ENCODE results near the gene SYT15.
"Not testable (repeated sequence)": the region's sequence is repeated elsewhere in the genome, so short reads cannot be mapped to it uniquely, and the experiment has no call there.

SYT15 gene

DNA sequence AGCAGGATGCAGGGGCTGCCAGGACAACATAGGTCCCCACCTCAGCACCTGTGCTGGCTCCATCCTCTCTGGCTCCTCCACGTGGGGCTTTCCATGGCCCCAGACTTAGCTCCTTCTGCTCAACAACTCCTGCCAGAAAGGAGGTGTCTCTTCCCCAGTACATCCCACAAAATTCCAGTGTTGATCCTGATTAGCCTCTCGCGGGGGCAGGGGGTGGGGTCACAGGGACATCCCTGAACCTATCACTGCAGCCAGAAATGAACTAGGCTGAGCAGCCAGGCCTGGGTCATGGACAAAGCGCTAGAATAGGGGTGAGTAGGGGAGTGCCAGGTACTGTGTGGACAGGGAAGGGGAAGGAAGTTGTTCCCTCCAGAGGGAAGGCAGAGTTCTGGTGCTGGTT, 5.0 kb upstream of the SYT15 start:
- H3K36me3 ChIP-seq (replicated peaks; ENCODE audit: low read depth, low read length); H4K20me1 ChIP-seq (ENCODE audit: insufficient read depth, low read length); H3K4me2 ChIP-seq (ENCODE audit: low read length); H3K27me3 ChIP-seq (ENCODE audit: low read depth, low read length); H3K9me3 ChIP-seq (ENCODE audit: insufficient read depth, low read length); H3K79me2 ChIP-seq (ENCODE audit: low read length); H3K9ac ChIP-seq (ENCODE audit: low read length); H2AFZ ChIP-seq (ENCODE audit: low read depth, low read length); H3K4me1 ChIP-seq (ENCODE audit: low read length); H3K27ac ChIP-seq (ENCODE audit: low read length); H3K4me3 ChIP-seq (ENCODE audit: low read length): not testable (repeated sequence)

DNA sequence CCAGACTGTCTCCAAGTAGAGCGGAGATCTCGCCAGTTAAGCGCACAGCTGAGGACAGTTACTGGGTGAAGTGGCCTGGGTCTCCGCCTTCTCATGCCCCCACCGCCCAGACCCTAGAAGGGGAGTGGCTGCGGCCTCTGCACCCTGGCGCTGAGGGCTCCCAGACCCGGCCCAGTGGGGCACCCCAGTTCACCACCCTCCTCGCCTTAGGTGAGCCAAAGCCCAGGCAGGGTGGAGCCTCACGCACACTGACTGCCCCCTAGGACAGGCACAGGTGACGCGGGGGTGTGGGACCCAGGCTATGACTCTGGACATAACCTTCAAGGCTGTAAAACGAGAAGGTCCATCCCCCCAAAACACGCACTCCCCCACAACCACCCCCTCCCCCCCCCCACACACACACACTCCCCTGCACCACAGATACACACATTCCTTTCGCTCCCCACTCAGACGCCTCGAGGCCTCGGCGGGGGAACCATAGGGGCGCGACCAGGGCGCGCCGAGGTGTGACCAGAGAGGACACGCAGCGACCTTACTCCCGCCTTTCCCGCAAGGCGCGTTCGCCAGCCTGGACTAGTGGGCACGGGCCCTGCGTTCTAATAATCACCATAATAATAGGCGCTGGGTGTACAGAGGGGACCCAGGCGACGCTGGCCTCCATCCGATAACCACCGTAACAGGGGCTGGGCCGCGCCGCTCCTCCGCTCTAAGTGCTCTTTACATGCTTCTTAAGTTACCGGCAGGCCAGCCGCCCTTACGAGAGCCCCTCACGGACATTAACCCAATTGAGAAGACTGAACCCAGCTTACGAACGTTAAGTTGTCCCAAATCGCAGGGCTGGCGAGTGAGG, 1.1 kb upstream of the SYT15 start:
- H3K4me3 ChIP-seq (ENCODE audit: low read length); H3K4me1 ChIP-seq (ENCODE audit: low read length); H3K36me3 ChIP-seq (replicated peaks; ENCODE audit: low read depth, low read length); H3K79me2 ChIP-seq (ENCODE audit: low read length); H3K27ac ChIP-seq (ENCODE audit: low read length); H2AFZ ChIP-seq (ENCODE audit: low read depth, low read length); H3K27me3 ChIP-seq (ENCODE audit: low read depth, low read length); H4K20me1 ChIP-seq (ENCODE audit: insufficient read depth, low read length); H3K9me3 ChIP-seq (ENCODE audit: insufficient read depth, low read length); H3K9ac ChIP-seq (ENCODE audit: low read length); H3K4me2 ChIP-seq (ENCODE audit: low read length): not testable (repeated sequence)

- H3K36me3 ChIP-seq (replicated peaks; ENCODE audit: low read depth, low read length); H2AFZ ChIP-seq (ENCODE audit: low read depth, low read length); H3K27me3 ChIP-seq (ENCODE audit: low read depth, low read length); H3K27ac ChIP-seq (ENCODE audit: low read length); H3K4me3 ChIP-seq (ENCODE audit: low read length); H3K4me1 ChIP-seq (ENCODE audit: low read length); H3K79me2 ChIP-seq (ENCODE audit: low read length); H4K20me1 ChIP-seq (ENCODE audit: insufficient read depth, low read length); H3K4me2 ChIP-seq (ENCODE audit: low read length); H3K9ac ChIP-seq (ENCODE audit: low read length); H3K9me3 ChIP-seq (ENCODE audit: insufficient read depth, low read length): not testable (repeated sequence)
Measured at GRCh38 chr10:46579378-46579777, 450 bp downstream of the SYT15 start.

- not testable (repeated sequence) for H3K27ac ChIP-seq (ENCODE audit: low read length); H3K4me1 ChIP-seq (ENCODE audit: low read length); H3K27me3 ChIP-seq (ENCODE audit: low read depth, low read length); H3K36me3 ChIP-seq (replicated peaks; ENCODE audit: low read depth, low read length); H3K4me2 ChIP-seq (ENCODE audit: low read length); H3K4me3 ChIP-seq (ENCODE audit: low read length); H2AFZ ChIP-seq (ENCODE audit: low read depth, low read length); H3K9ac ChIP-seq (ENCODE audit: low read length); H3K79me2 ChIP-seq (ENCODE audit: low read length); H3K9me3 ChIP-seq (ENCODE audit: insufficient read depth, low read length); H4K20me1 ChIP-seq (ENCODE audit: insufficient read depth, low read length)
Measured at GRCh38 chr10:46581997-46582396, 3.1 kb downstream of the SYT15 start.

DNA sequence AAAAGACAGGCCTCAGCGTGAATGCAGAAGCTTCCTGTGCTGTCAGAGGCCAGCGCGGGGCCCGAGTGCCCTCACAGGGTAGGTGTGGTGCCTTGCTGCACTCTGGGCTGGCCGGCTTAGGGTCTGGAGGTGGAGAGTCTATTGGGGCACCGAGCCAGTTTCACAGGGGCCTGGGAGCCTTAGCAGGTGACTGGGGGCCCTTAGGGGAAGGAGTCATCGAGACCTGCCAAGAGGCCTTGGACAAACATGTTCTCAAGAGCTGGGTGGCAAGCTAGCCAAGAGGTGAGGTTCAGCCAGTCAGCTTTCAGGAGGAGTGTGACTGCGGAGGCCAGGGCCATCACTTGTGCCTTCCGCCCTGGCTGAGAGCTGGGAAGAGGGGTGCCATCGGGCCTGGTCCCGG, 3.6 kb downstream of the SYT15 start:
- H3K79me2 ChIP-seq (ENCODE audit: low read length); H3K27me3 ChIP-seq (ENCODE audit: low read depth, low read length); H3K4me1 ChIP-seq (ENCODE audit: low read length); H3K9ac ChIP-seq (ENCODE audit: low read length); H3K4me2 ChIP-seq (ENCODE audit: low read length); H2AFZ ChIP-seq (ENCODE audit: low read depth, low read length); H3K4me3 ChIP-seq (ENCODE audit: low read length); H3K27ac ChIP-seq (ENCODE audit: low read length); H3K36me3 ChIP-seq (replicated peaks; ENCODE audit: low read depth, low read length); H3K9me3 ChIP-seq (ENCODE audit: insufficient read depth, low read length); H4K20me1 ChIP-seq (ENCODE audit: insufficient read depth, low read length): not testable (repeated sequence)

DNA sequence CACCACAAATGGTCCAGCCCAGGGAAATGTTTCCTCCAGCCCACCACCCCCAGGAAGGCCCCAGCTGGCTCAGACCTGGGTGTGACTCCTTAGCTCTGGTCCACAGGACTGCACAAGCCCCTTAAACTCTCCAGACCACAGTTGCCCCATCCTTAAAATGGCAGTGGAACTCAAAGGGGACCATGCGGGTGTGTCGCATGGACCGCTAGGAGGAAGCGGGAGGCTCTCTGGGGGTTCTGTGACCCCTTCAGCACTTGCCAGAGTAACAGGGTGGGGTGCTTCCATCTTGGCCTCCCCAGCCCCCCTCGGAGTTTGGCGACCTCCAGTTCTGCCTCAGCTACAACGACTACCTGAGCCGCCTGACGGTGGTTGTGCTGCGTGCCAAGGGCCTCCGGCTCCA, 5.3 kb downstream of the SYT15 start:
- not testable (repeated sequence) for H3K9me3 ChIP-seq (ENCODE audit: insufficient read depth, low read length); H3K4me2 ChIP-seq (ENCODE audit: low read length); H3K27me3 ChIP-seq (ENCODE audit: low read depth, low read length); H3K4me3 ChIP-seq (ENCODE audit: low read length); H3K9ac ChIP-seq (ENCODE audit: low read length); H3K79me2 ChIP-seq (ENCODE audit: low read length); H3K27ac ChIP-seq (ENCODE audit: low read length); H3K4me1 ChIP-seq (ENCODE audit: low read length); H3K36me3 ChIP-seq (replicated peaks; ENCODE audit: low read depth, low read length); H2AFZ ChIP-seq (ENCODE audit: low read depth, low read length); H4K20me1 ChIP-seq (ENCODE audit: insufficient read depth, low read length)

- H3K27me3 ChIP-seq (ENCODE audit: low read depth, low read length); H2AFZ ChIP-seq (ENCODE audit: low read depth, low read length); H3K79me2 ChIP-seq (ENCODE audit: low read length); H3K9me3 ChIP-seq (ENCODE audit: insufficient read depth, low read length); H3K27ac ChIP-seq (ENCODE audit: low read length); H3K4me1 ChIP-seq (ENCODE audit: low read length); H3K36me3 ChIP-seq (replicated peaks; ENCODE audit: low read depth, low read length); H3K4me3 ChIP-seq (ENCODE audit: low read length); H3K4me2 ChIP-seq (ENCODE audit: low read length); H3K9ac ChIP-seq (ENCODE audit: low read length); H4K20me1 ChIP-seq (ENCODE audit: insufficient read depth, low read length): not testable (repeated sequence)
Measured at GRCh38 chr10:46585246-46585645, 6.3 kb downstream of the SYT15 start.

DNA sequence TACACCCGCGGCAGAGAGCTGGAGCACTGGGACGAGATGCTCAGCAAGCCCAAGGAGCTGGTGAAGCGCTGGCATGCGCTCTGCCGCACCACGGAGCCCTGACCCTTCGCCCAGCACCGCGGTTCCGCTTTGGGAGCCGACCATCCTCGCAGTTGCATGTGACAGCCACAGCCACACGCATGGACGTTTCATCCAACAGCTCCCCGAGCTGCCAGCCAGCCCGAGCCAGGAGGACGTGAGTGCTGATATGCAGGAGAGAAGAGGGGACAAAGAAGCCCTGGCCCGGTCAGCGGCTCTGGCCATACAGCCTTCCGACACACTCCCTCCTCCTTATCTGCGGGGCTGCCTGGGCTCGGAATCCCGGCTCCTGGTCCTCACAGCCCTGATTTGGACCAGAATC, 8.6 kb downstream of the SYT15 start:
- not testable (repeated sequence) for H3K27ac ChIP-seq (ENCODE audit: low read length); H3K36me3 ChIP-seq (replicated peaks; ENCODE audit: low read depth, low read length); H3K4me3 ChIP-seq (ENCODE audit: low read length); H3K9ac ChIP-seq (ENCODE audit: low read length); H3K4me2 ChIP-seq (ENCODE audit: low read length); H3K9me3 ChIP-seq (ENCODE audit: insufficient read depth, low read length); H3K27me3 ChIP-seq (ENCODE audit: low read depth, low read length); H4K20me1 ChIP-seq (ENCODE audit: insufficient read depth, low read length); H3K79me2 ChIP-seq (ENCODE audit: low read length); H3K4me1 ChIP-seq (ENCODE audit: low read length); H2AFZ ChIP-seq (ENCODE audit: low read depth, low read length)

DNA sequence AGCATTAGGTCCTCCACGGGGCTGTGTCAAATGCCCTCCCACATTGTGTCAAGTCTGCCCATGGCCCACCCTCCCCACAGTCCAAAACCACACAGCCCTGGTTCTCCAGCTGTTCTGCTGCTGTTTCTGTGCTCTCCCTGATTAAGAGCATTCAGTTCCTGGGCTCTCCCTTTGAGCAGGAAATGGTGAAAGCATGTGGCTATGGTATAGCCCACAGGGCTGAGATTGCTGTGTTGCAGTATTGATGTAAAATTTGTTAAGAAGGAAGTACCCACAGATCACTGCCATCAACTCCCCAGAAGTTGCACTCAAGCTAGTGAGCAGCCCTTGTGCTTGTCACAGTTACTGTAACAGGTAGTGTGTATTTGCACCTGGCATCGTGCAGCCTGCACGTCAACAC, 9.3 kb downstream of the SYT15 start:
- H3K4me2 ChIP-seq (ENCODE audit: low read length); H3K27ac ChIP-seq (ENCODE audit: low read length); H3K27me3 ChIP-seq (ENCODE audit: low read depth, low read length); H3K9ac ChIP-seq (ENCODE audit: low read length); H3K4me3 ChIP-seq (ENCODE audit: low read length); H4K20me1 ChIP-seq (ENCODE audit: insufficient read depth, low read length); H3K4me1 ChIP-seq (ENCODE audit: low read length); H2AFZ ChIP-seq (ENCODE audit: low read depth, low read length); H3K9me3 ChIP-seq (ENCODE audit: insufficient read depth, low read length); H3K79me2 ChIP-seq (ENCODE audit: low read length); H3K36me3 ChIP-seq (replicated peaks; ENCODE audit: low read depth, low read length): not testable (repeated sequence)

DNA sequence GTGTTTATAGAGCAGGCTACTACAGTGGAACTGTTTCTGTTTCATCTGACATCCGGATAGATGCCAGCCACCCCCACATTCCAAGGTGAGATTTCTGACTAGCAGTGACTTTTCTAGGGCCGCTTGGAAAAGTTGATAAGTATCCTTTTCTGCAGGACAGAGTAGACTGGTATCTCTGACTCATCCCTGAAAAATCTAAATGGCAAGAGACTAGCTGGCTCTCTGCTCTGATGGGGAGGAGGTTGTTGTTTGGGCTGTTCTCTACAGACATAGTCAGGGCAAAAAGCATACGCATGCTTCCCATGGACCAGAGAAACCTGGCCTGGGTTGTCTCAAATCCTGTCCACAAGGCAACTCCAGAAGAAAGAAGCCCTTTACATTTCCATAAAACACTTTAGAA, 10.7 kb downstream of the SYT15 start:
- H3K27ac ChIP-seq (ENCODE audit: low read length); H4K20me1 ChIP-seq (ENCODE audit: insufficient read depth, low read length); H3K36me3 ChIP-seq (replicated peaks; ENCODE audit: low read depth, low read length); H3K9ac ChIP-seq (ENCODE audit: low read length); H2AFZ ChIP-seq (ENCODE audit: low read depth, low read length); H3K27me3 ChIP-seq (ENCODE audit: low read depth, low read length); H3K4me2 ChIP-seq (ENCODE audit: low read length); H3K4me3 ChIP-seq (ENCODE audit: low read length); H3K4me1 ChIP-seq (ENCODE audit: low read length); H3K79me2 ChIP-seq (ENCODE audit: low read length); H3K9me3 ChIP-seq (ENCODE audit: insufficient read depth, low read length): not testable (repeated sequence)

Measured in OCI-LY3 (cell line).